Midbrain (tissue), 1 donor: ENCODE measurements around the gene COL20A1.
"Not testable (repeated sequence)": the region's sequence is repeated elsewhere in the genome, so short reads cannot be mapped to it uniquely, and the experiment has no call there.

ENCODE experiments used
- DNase-seq: peaks from one replicate; lab custom pipeline; 2025; lab: John Stamatoyannopoulos, UW

The COL20A1 gene

DNA sequence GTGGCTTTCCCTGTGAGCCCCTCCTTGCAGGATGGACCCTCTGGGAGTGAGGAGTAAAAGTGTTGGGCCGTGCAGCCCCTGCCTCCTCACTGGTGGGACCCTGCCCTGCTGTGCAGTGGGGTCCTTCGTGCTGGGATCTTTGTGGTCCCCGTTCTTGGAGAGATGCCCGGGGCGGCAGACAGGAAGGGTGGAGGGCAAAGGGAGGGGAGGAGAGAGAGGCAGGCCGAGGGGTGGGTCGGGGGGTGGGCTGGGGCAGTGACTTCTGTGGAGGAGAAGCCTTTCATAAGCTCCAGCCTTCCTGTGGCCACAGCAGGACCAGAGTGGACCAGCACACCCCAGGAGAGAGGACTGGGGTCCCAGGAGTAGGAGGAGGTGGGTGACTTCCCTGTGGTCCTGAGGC is at the start of gene COL20A1:
Gene COL20A1 (plus strand): TSS at position 283 of the 400 bp plus-strand sequence. CDS start 1,922 bp downstream, outside the sequence.
- DNase-seq = no peak

DNA sequence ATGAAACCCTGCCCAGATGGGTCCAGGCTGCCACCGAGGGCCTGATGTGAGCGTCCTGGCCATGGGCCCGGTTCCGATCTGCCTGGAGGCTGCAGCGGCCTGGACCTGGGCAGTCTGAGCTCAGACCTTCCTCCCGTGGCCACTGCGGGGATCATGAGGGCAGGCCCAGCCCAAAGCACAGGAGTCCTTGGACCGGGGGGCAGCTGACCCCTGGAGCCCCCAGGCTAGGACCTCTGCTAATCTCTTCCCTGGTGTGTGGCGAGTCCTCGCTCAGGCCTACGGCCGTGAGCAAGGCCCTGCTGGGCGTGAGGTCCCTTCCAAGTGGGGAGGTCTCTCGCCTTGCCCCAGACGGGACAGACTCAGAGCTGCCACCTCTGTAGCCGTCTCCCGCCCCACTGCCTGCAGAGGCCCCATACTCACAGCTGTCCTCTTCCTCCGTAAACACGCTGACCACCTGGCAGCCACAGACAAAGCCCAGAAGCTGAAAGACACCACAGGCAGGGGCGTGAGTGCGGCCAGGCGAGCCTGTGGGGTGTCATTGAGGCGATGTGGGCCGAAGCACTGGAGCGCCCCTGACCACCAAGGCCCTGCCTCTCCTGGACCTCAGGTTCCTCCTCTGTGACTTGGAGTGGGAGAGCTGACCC is 49.3 kb upstream of the COL20A1 start:
- DNase-seq = no peak

DNA sequence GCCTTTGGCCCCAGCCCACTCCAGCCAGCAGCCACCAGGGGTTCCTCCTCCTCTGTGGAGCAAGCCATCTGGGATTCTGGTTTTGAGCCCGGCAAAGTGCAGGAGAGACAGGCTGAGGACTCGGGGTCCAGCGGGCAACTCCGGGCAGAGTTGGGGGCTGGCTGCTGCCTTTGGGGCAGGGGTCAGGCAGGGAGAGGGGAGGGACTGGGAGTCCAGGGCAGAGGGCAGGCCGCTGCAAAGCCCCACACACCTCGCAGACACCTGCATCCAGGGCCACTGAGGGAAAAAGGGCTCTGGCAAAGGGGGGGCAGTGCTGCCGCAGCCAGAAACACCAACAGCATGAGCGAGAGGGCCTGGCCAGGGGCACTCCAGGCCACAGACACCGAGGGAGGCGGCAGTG is 48.5 kb upstream of the COL20A1 start:
- DNase-seq = no peak

DNA sequence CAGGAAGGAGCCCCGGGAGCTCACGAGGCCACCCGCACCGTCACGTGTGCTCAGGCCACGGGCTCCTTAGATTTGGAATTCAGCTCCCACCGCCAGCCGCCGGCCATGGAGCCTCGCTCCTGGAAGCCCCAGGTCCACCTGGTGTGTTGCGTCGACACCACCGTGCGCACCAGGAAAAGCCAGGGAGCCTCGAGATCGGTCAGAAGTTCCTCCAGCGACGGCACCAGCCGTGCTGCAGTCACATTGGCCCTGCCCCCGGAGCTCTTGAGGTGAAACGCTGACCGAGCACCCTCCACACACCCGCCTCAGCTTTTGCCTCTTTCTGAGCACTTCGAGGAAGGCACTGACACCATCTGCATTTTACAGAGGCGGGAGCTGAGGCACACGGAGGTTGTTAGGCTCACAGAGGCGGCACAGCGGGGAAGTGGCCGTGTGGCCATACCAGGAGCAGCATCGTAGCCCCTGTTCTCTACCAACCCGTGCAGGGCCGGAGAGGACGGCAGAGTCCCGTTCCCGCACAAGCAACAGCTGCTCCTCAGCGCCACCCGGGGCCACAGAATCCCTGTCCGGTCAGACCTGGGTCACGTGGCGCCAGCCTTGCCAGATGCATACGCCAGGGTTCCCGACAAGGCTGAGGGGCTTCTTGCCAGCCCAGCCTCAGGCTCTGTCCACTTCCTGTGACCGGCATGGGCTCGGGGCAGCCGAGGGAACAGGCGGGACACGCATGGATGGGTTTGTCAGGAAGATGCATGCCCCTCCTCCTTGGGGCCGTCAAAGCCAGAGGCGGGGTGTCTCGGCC is 46.3 kb upstream of the COL20A1 start:
- DNase-seq = no peak

DNA sequence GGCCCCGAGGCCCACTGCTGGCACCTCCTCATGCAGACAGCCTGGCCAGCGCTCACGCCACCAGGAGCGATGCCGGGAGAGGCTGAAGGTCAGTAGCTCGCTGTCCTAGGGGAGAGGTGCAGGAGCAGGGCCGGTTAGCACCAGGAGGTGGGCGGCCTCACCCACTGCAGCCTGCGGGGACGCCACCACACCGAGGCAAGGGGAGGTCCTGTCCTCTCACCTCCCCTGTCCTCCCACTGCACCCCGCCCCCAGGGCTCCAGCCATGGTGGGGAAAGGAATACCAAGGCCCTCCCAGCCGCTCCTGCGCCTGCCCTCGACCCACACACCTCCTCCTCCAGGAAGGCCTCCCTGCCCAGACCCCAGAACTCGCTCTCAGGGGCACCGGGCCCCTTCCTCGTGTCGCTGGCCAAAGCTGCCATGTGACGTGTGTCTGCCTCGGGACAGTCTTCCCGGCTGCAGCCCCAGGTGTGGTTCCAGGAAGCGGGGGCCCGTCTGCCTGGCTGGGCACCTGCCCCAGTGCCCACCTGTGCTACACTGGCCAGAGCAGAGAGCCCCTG is 45.2 kb upstream of the COL20A1 start:
- no peak for DNase-seq

DNA sequence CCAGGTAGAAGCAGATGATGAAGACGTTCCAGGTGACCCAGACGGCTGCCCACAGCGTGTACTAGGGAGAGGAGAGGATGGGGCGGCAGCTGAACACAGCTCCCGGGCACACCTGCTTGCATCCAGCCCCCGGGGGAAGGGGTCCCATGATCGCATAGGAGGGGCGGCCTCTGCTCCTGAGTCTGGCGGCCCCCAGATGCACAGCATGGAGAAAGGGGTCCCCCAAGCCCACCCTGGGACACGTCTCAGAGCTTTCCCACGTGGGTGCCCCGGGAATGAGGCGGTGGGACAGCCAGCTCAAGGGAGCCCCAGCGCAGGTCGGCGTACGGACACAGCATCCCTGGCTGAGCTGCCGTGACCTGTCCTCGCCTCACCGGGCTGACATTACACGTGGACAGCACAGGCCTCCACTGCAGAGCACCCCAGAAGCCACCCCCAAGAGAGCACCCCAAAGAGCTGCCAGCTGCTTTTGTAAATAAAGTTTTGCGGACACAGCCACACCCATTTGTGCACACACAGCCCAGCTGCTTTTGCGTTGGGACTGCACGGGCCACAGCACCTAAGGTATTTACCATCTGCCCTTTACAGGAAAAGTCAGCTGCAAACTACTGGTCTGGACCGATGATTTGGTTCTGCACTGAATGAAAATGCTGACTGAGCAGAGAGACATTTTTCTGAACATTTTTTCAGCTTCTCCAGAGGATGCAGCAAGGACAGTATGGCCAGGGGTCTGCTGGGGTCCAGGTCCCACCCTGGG is 44.0 kb upstream of the COL20A1 start:
- no peak for DNase-seq

DNA sequence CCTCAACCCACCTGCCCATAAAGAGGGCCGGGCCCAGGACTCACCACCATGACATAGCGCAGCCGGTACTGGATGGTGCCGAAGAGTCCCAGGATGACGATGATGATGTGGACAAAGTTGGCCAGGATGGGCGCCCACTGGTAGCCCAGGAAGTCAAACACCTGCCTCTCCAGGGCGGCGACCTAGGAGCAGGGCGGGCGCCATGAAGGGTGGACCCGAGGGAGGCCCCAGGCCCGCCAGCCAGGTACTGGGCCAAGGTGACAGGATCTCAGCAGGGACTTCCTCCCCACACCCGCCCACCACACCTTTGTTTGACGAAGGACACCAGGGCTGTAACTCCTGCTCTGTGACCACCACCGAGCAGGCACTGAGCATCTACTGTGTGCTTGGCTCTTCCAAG is 43.1 kb upstream of the COL20A1 start:
- no peak for DNase-seq

DNA sequence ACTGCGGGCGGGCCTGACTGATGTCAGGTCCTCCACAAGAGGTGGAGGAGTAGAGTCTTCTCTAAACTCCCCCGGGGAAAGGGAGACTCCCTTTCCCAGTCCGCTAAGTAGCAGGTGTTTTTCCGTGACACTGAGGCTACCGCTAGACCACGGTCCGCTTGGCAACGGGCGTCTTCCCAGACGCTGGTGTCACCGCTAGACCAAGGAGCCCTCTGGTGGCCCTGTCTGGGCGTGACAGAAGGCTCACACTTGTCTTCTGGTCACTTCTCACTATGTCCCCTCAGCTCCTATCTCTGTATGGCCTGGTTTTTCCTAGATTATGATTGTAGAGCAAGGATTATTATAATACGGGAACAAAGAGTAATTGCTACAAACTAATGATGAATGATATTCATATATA is 41.6 kb upstream of the COL20A1 start:
- not testable (repeated sequence) for DNase-seq

DNA sequence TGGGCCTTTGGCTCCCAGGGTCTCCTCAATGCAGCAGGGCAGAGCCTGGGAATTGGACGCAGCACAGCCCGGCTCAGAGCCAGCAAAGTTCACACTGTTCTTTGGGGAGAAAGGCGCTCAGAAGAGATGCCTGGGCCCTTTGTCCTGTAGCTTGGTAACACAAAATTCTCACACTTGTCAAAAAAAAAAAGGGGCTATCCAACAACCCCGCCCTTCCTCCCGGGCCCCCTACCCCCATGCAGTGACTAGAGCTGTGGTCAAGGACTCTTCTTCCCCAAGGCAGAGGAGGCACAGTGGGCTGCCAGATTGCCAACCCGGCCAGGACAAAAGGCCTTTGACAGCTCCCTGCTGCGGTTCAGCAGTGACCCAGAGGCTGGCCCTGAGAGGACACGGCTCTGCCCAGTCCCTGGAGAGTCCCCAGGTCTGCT is 40.7 kb upstream of the COL20A1 start:
- DNase-seq = peak; percentile 64

DNA sequence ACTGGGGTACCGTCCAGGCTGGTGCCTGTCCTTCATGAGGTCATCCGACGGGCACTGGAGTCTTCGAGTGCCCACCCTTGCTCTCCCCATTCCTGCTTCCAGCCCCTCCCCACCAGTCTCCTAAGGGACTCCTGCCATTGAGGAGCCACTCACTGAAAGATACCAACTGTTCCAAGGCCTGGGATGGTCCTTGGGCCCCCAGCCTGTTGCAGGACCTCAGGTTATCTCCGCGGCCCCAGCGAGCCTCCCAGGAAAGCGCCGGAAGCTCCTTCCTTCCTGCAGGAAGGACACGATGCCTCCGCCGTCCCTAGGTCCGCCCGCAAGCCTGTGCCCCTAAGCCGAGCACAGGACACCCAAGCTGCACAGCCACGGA is 39.9 kb upstream of the COL20A1 start:
- no peak for DNase-seq

DNA sequence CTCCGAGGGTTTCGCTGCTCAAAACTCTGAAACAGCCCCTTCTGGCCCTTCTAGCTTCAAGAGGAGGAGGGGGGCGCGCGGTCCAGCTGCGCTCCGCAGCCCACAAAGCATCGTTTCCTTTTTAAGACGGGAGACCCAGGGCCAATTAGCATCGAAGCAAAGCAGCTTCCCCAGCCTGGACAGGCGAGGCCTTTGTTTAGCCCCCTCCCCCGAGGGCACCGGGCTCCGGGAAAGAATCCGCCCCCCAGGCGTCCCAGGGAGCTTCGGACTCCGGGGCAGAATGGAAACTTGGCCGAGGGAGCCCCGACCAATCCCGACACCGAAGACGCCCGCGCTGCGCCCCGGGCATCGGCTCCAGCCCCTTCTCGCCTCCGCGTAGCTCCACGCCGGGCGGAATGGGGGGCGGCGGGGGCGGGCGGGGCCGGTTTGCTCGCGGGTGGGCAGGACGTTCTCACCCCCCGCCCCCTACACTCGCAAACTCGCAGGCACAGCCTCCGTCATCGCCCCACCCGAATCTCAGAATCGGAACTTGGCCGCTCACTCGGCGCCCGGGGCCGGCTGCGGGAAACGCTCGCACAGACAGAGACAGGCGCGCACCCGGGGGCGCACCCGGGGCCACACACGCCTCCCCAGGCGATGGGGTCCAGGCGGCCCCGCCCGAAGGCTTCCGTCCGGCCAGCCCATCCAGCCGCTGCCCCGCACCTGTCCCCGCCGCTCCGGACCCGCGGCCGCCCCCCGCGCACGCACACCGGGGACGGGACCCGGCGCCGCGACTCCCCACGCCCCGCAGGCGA is 39.4 kb upstream of the COL20A1 start:
- DNase-seq = no peak

DNA sequence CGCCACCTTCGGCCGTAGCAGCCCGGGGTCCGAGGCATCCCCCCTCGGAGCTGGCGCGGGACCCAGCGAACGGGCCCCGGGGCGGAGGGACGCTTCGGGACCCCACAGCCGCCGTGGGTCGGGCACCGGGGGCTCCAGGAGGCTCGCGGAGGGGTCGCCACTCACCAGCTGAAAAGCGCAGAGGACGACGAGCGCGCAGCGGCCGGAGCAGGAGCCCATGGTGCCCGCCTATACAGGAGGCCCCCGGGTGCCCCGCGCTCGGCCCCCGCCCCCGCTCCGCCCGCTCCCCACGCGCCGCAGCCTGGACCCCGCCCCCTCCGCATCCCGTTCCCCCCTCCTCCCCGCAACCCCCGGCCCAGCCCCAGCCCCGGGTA is 38.8 kb upstream of the COL20A1 start, which contains the start of gene NKAIN4:
Gene NKAIN4 (minus strand): TSS at position 232 of the 374 bp plus-strand sequence. CDS start 13 bp downstream, at position 219.
- no peak for DNase-seq

DNA sequence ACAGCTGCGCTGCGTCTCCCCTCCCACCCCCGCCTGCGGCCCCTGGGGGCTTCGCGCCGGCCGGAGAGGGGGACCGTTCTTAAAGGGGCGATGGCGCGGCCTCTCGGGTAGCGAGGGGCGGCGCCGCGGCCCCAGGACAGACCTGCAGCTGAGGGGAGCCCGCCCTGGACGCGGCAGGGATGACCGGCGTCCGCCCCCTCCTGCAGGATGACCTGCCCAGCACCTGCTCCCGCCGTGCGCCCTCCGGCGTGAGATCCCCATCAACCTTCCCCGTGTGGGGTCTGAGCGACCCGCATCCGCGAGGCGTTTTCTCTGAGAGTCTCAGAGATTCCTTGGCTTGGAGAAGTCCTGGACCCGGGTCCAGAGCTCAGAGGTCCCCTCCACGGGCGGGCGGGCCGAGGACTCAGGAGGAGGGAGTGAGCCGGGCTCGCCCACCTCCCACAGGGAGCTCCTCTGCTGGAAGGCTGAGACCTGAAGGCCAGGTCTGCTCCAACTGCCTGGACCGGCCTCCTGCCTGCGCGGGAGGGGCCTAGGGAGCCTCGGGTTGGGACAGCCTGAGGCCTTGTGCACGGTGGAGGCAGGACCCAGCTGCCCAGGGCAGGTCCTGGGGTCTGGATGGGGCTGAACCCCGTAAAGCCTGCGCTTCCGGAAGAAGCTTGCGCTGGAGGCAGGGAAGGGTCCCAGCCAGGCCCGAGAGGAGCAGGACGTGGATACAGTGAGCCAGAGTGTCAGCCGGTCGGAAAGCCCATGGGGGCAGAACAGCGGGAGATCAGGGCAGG is 38.2 kb upstream of the COL20A1 start:
- no peak for DNase-seq

DNA sequence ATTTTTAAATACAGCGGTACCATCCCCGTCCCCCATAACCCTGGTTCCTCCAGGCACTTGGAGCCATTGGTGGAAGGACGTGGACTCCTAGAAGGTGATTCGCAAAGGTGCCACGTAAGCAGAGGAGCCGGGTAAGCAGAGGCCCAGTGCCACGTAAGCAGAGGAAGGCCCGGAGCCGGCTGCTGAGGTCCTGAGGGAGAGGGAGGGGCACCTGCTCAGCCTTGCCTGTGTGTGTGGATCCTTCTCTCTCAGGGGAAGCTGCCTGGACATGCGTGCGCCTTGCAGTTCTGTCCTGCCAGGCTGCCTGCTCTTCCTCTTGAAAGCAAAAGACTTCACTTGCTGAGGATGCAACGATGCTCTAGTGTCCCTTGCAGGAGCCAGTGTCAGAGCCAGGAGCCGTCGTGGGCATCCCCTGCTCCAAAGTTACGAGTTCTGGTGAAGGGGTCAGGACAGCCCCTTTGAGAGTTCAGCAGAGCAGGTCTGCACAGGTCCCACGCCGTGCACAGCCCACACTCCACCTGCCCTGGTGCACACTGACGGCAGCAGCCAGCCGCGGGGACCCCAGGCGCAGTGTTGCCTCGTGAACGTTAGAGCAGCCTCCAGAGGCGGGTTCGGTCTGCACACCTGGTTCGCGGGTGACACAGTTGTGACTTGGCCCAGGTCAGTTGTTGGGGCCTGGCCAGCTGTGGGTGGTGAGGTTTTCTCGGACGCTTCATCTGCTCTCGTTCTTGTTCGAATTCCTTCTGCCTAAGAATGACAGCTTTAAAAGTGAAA is 36.9 kb upstream of the COL20A1 start:
- no peak for DNase-seq

DNA sequence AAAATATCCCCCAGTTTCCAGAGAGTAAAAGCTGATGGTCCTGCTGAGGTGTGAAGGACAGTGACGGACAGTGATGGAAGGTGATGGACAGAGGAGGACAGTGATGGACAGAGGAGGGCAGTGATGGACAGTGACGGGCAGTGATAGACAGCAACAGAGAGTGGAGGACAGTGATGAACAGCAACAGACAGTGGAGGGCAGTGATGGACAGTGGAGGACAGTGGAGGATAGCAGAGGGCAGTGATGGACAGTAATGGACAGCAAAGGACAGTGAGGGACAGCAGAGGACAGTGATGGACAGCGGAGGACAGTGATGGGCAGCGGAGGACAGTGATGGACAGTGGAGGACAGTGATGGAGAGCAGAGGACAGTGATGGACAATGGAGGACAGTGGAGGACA is 36.0 kb upstream of the COL20A1 start:
- no peak for DNase-seq

DNA sequence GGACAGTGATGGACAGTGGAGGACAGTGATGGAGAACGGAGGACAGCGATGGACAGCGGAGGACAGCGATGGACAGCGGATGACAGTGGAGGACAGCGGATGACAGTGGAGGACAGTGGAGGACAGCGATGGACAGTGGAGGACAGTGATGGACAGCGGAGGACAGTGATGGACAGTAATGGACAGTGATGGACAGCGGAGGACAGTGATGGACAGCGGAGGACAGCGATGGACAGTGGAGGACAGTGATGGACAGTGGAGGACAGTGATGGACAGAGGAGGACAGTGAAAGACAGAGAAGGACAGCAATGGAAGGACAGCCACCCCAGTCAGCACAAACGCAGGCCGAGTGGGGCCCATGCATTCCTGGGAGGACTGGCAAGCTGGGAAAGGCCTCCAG is 35.4 kb upstream of the COL20A1 start:
- no peak for DNase-seq

DNA sequence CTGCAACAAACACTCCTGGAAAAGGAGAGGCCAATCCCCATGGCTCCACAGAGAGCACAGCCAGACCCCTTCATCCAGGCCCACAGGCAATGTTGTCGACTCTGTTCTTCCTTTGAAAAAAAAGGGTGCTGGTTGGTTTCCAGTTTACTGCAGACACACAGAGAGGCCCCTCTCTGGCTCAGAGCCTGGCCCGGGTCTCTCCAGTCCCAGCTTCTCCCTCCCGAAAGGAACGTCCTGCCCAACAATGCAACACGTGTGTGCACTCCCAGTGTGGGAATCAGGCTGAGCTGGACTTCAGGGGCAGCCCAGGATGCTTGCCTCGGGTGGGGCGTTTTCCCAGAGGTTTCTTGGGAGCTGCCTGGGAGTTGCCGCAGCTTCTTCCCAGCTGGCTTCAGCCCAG is 34.2 kb upstream of the COL20A1 start:
- DNase-seq = no peak

DNA sequence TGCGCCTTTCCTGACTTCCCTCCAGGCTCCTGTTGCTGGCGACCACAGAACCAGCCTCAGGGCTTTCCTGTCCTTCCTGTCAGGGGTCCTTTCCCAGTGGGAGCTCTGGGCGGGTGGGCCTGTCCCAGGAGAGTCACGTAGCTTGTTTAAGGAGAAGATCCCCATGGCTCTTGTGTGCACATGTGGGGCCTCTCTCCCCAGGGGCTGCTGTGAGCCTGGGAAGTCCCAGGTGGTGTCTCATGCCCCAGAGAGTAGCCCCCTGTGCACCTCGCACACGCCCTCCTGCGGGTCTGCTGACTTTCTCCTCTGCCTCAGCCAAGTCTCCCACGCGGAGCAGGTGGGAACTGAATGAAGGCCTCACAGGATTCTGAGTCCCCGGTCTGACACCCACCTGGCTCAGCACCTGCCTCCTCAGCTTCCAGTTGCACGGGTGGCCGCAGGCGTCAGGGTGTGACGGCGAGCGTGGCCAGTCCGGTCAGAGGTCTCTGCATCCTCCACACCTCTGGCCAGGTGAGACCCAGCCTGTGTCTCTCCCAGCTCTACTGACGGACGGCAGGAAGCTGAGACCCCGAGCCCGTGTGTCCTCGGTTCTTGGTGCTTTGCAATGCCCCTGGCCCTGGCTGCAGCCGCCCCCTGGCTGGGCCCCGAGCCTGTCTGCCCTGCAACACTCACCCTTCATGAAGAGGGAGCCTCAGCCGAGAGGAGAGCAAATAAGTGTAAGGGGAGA is 33.1 kb upstream of the COL20A1 start:
- no peak for DNase-seq

DNA sequence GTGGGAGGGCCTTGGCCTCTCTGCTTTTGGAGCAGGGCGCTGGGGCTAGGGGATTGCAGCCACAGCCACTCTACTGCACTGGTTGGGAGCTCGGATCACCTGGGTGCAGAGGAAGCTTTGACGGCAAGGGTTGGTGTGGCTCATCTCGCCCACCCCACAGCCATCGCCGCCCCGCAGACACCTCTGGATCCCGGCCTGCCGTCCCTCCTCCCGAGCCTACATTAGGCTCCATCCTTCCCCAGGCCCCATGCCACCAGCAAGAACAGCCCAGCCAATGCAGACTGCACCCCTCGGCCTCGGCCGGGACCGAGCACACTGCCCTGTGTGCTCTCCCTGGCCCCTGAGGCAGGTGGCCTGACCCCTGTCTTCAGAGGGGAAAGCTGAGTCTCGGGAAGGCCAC is 32.5 kb upstream of the COL20A1 start:
- DNase-seq = no peak
